ENCODE measurements around the gene ZDHHC6.
A peak's percentile ranks its signal among the peaks of the same experiment; 100 is the strongest.

Gene ZDHHC6, protein sequence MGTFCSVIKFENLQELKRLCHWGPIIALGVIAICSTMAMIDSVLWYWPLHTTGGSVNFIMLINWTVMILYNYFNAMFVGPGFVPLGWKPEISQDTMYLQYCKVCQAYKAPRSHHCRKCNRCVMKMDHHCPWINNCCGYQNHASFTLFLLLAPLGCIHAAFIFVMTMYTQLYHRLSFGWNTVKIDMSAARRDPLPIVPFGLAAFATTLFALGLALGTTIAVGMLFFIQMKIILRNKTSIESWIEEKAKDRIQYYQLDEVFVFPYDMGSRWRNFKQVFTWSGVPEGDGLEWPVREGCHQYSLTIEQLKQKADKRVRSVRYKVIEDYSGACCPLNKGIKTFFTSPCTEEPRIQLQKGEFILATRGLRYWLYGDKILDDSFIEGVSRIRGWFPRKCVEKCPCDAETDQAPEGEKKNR

DNA sequence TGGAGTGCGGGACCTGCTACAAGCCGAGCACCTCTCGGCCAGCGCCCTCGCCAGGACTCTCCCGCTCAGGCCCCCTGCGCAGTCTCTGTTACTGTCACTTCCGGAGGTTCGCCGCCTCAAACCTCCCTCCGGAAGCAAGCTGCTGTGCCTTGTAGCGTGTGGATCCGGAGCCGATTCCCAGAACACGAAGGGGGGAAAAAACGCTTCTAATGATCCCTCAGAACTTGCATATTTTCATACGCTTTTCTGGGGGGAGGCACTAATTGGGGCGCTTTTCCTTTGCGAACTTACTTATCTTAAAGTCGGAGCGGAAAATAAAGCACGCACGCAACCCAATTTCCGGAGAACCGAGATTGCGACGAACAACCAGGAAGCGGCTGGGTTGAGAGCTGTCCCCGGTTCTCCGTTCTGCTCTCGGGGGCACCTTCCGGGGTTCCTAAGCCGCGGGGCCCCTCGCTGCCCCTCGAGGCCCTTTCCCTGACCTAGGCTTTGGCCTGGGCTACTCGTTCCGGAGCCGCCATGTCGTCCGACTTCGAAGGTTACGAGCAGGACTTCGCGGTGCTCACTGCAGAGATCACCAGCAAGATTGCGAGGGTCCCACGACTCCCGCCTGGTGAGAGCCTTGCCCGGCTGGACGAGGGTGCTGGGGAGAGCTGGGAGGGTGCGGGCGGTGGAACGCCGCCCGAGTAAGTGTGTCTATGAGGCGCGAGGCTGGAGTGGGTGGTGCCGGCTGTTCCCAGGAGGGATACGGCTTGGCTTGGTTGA lies at the start of gene ZDHHC6, which contains the start of gene VTI1A:
ZDHHC6 (minus strand) TSS at position 60 of the 765 bp plus-strand sequence. CDS start 1,478 bp downstream, outside the sequence.
VTI1A (plus strand) TSS at position 361 of the 765 bp plus-strand sequence; CDS start at position 520, 159 bp downstream.
- peak within 1 kb of the TSS; percentile 80 to 93 for H3K4me3 ChIP-seq (replicated peaks in 1 of 2; ENCODE audit: low read depth in 2 of 2, low read length in 2 of 2)
- TF ChIP-seq, protein P1, sequence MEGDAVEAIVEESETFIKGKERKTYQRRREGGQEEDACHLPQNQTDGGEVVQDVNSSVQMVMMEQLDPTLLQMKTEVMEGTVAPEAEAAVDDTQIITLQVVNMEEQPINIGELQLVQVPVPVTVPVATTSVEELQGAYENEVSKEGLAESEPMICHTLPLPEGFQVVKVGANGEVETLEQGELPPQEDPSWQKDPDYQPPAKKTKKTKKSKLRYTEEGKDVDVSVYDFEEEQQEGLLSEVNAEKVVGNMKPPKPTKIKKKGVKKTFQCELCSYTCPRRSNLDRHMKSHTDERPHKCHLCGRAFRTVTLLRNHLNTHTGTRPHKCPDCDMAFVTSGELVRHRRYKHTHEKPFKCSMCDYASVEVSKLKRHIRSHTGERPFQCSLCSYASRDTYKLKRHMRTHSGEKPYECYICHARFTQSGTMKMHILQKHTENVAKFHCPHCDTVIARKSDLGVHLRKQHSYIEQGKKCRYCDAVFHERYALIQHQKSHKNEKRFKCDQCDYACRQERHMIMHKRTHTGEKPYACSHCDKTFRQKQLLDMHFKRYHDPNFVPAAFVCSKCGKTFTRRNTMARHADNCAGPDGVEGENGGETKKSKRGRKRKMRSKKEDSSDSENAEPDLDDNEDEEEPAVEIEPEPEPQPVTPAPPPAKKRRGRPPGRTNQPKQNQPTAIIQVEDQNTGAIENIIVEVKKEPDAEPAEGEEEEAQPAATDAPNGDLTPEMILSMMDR (IDR thresholded peaks at IDR 0.05; ENCODE audit: low read depth, low read length) = peak; percentile 34
- DNase-seq (ENCODE audit: low read depth in 2 of 2) = peak; percentile 87

DNA sequence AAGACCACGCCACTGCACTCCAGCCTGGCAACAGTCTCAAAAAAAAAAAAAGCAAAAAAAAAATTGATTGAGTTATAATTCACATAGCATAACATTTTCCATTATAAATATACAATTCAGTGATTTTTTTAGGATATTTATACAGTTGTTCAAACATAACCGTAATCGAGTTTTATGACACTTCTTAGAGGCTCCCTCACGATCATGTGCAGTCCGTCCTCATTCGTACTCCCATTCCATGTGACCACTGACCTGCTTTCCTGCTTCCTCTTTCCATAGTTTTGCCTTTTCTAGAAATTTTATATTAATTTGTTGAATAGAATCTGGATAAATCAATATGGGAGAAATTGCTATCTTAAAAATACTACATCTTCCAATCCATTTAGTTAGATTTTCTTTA lies 46.0 kb upstream of the ZDHHC6 start:
- TF ChIP-seq, protein P1 (IDR thresholded peaks at IDR 0.05; ENCODE audit: low read depth, low read length) = no peak
- no peak overlapping the region for H3K4me3 ChIP-seq (replicated peaks in 1 of 2; ENCODE audit: low read depth in 2 of 2, low read length in 2 of 2)
- DNase-seq (ENCODE audit: low read depth in 2 of 2) = no peak

DNA sequence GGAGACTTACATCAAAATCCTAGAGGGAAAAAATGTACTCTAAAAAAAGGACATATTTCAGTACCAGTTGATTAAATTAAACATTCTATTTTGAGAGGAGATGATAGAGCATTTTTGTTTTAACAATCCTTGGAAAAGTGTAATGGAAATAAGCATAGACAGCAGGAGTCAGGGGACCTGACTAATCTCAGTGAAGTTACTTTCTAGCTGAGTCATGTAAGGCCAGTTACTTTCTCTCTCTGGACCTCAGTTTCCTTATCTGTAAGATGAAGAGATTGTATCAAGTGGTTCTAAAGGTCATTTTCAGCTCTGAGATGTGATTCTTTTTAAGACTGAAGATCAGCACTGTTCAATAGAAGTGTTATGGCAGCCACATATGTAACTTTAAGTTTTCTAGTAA lies 44.4 kb upstream of the ZDHHC6 start:
- no peak overlapping the region for H3K4me3 ChIP-seq (replicated peaks in 1 of 2; ENCODE audit: low read depth in 2 of 2, low read length in 2 of 2)
- DNase-seq (ENCODE audit: low read depth in 2 of 2) = peak; percentile 18 to 32
- TF ChIP-seq, protein P1 (IDR thresholded peaks at IDR 0.05; ENCODE audit: low read depth, low read length) = no peak

DNA sequence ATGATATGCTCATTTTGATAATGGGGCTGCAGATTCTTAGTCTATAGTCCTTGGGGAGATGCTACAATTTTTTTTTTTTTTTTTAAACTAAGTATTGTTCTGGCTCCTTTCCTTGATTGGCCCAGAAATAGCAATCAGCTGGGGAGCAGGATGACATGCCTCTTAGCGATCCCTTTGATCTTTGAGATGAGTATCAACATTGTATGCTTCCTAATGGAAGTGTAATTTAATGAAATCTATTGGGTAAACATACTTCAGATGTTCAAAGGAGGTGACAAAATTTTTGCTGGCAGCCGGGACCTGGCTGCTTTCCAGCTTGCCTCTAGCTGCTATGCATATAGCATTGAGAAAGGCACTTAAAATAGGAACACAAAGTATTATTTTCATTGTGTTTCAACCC lies 43.8 kb upstream of the ZDHHC6 start:
- TF ChIP-seq, protein P1 (IDR thresholded peaks at IDR 0.05; ENCODE audit: low read depth, low read length) = no peak
- H3K4me3 ChIP-seq (replicated peaks in 1 of 2; ENCODE audit: low read depth in 2 of 2, low read length in 2 of 2) = no peak overlapping the region
- DNase-seq (ENCODE audit: low read depth in 2 of 2) = peak; percentile 35

DNA sequence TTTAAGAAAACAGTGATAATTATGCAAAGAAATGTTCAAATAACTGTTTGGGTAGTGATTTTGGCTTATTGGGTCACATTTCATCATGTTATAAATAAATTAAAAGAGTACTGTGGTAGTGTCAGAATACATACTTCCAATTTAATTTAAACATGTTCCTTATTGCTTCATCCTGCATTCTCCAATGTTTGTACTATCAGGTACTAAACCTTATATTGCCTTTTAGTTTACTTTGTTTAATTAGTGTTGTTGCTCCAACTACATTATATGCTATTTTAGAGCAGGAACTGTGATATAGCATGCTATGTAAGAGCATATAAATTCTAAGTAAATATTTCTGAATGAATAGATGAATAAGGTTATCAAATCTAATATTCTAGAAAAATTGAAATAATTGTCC lies 41.2 kb upstream of the ZDHHC6 start:
- no peak for DNase-seq (ENCODE audit: low read depth in 2 of 2)
- TF ChIP-seq, protein P1 (IDR thresholded peaks at IDR 0.05; ENCODE audit: low read depth, low read length) = no peak
- no peak overlapping the region for H3K4me3 ChIP-seq (replicated peaks in 1 of 2; ENCODE audit: low read depth in 2 of 2, low read length in 2 of 2)

DNA sequence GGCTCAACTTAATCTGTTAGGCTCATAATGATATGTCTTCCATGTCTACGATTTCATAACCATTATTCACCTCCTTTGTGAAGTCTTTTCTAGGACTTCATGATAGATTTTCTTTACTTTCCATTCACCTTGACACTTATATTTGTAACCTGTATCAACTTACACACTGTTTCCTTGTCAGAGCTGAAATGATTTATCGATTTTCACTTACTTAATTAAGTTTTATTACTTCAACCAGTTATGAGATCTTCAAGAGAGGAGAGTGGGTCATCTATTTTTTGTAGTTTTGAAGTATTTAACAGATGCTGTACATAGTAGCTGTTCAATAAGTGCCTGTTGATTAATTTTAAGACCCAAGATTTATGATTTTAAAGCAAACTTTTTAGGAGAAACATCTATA lies 37.7 kb upstream of the ZDHHC6 start:
- TF ChIP-seq, protein P1 (IDR thresholded peaks at IDR 0.05; ENCODE audit: low read depth, low read length) = no peak
- DNase-seq (ENCODE audit: low read depth in 2 of 2) = no peak
- no peak overlapping the region for H3K4me3 ChIP-seq (replicated peaks in 1 of 2; ENCODE audit: low read depth in 2 of 2, low read length in 2 of 2)

Data from cardiac fibroblast (primary cell).